Adrenal gland (tissue), 5 donors: Measurements from ENCODE around the gene GLYATL3.

Experiments used
- POLR2A ChIP-seq, 2 donors: fragments of 450-650 bp; IDR thresholded peaks; one replicate each; pipeline ENCODE4 v1.6.1; 2017; ENCODE audit warnings: antibody characterized with exemption in 2 of 2, mild to moderate bottlenecking in 2 of 2, moderate library complexity in 1 of 2
- TF ChIP-seq, protein P1 (sequence below), 6 experiments: fragments of 450-650 bp in 4 of 6; fragments of 200-600 bp in 2 of 6; sonication (generic) in 1 of 6; IDR thresholded peaks; 1 replicate in 5 of 6; 2 replicates in 1 of 6; pipeline versions ENCODE4 v1.5.1 to v1.8.0; 2016 to 2021; ENCODE audit warnings: antibody characterized with exemption in 6 of 6, mild to moderate bottlenecking in 2 of 6, moderate library complexity in 1 of 6
- donor health status: DM: no; HTN: no; CAD: no.

- no peak for TF ChIP-seq POLR2A (IDR thresholded peaks at IDR 0.05)
- TF ChIP-seq, protein P1, sequence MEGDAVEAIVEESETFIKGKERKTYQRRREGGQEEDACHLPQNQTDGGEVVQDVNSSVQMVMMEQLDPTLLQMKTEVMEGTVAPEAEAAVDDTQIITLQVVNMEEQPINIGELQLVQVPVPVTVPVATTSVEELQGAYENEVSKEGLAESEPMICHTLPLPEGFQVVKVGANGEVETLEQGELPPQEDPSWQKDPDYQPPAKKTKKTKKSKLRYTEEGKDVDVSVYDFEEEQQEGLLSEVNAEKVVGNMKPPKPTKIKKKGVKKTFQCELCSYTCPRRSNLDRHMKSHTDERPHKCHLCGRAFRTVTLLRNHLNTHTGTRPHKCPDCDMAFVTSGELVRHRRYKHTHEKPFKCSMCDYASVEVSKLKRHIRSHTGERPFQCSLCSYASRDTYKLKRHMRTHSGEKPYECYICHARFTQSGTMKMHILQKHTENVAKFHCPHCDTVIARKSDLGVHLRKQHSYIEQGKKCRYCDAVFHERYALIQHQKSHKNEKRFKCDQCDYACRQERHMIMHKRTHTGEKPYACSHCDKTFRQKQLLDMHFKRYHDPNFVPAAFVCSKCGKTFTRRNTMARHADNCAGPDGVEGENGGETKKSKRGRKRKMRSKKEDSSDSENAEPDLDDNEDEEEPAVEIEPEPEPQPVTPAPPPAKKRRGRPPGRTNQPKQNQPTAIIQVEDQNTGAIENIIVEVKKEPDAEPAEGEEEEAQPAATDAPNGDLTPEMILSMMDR (IDR thresholded peaks at IDR 0.05), result no peak
Observed at GRCh38 chr6:49552596-49552995, 52.9 kb downstream of the GLYATL3 start.
